DOHH2 (cell line): Measurements from ENCODE around the gene SCNM1.
A peak's percentile ranks its signal among the peaks of the same experiment; 100 is the strongest.

Experiments
- H3F3A ChIP-seq: fragments of 200-600 bp; sonication (generic), shearing (Covaris generic); 2 replicates; pipeline ENCODE4 v1.6.0; 2016; ENCODE audit warnings: antibody characterized with exemption, mild to moderate bottlenecking; ENCODE audit not compliant: control insufficient read depth, insufficient read depth
- H3K27ac ChIP-seq: fragments of 200-600 bp; sonication (generic); 2 replicates; pipeline ENCODE4 v1.5.1; 2014; ENCODE audit warnings: low read depth, mild to moderate bottlenecking, low read length, moderate library complexity
- H3K27me3 ChIP-seq: fragments of 200-600 bp; sonication (generic); 2 replicates; pipeline ENCODE4 v1.6.1; 2014; ENCODE audit warnings: mild to moderate bottlenecking, low read length, mixed read lengths; ENCODE audit not compliant: control insufficient read depth
- H3K36me3 ChIP-seq: fragments of 200-600 bp; sonication (generic); 2 replicates; pipeline ENCODE4 v1.6.1; 2014; ENCODE audit warnings: mild to moderate bottlenecking, low read length, moderate library complexity, mixed read lengths; ENCODE audit not compliant: control insufficient read depth
- H3K4me1 ChIP-seq: fragments of 200-600 bp; sonication (generic); 2 replicates; pipeline ENCODE4 v1.6.1; 2014; ENCODE audit warnings: mild to moderate bottlenecking, low read length, mixed read lengths; ENCODE audit not compliant: control insufficient read depth
- H3K4me2 ChIP-seq: fragments of 200-600 bp; sonication (generic); 2 replicates; pipeline ENCODE4 v1.6.0; 2014; ENCODE audit warnings: mild to moderate bottlenecking, low read length, moderate library complexity
- H3K4me3 ChIP-seq: fragments of 200-600 bp; sonication (generic); 2 replicates; pipeline ENCODE4 v1.5.1; 2014; ENCODE audit warnings: mild to moderate bottlenecking, low read length, mixed read lengths
- H3K79me2 ChIP-seq: fragments of 200-600 bp; sonication (generic); 2 replicates; pipeline ENCODE4 v1.6.1; 2014; ENCODE audit warnings: mild to moderate bottlenecking, low read length, mixed read lengths; ENCODE audit not compliant: control insufficient read depth
- H3K9me2 ChIP-seq: fragments of 200-600 bp; sonication (generic); replicated peaks from 2 replicates; pipeline ENCODE4 v1.6.1; 2014; ENCODE audit warnings: mild to moderate bottlenecking, low read length, mixed read lengths; ENCODE audit not compliant: control insufficient read depth
- H3K9me3 ChIP-seq: fragments of 200-600 bp; sonication (generic); 2 replicates; pipeline ENCODE4 v1.6.1; 2014; ENCODE audit warnings: antibody characterized with exemption, low read length, mixed read lengths; ENCODE audit not compliant: control insufficient read depth, insufficient read depth
- H4K20me1 ChIP-seq: fragments of 200-600 bp; sonication (generic); 2 replicates; pipeline ENCODE4 v1.6.0; 2014; ENCODE audit warnings: low read depth, mild to moderate bottlenecking, antibody characterized with exemption, low read length, moderate library complexity; ENCODE audit not compliant: control insufficient read depth, insufficient read depth
- EZH2phosphoT487 ChIP-seq: fragments of 200-600 bp; sonication (generic); IDR thresholded peaks from 2 replicates; pipeline ENCODE4 v1.6.1; 2017; ENCODE audit warnings: borderline replicate concordance, mild to moderate bottlenecking, antibody characterized with exemption, low read length, moderate library complexity, mixed read lengths
- TF ChIP-seq, protein P1 (sequence below): fragments of 200-600 bp; sonication (generic); IDR thresholded peaks from one replicate; pipeline ENCODE4 v1.5.1; 2014; ENCODE audit warnings: antibody characterized with exemption, mild to moderate bottlenecking, low read depth, low read length; ENCODE audit not compliant: poor library complexity, severe bottlenecking

The SCNM1 gene

DNA sequence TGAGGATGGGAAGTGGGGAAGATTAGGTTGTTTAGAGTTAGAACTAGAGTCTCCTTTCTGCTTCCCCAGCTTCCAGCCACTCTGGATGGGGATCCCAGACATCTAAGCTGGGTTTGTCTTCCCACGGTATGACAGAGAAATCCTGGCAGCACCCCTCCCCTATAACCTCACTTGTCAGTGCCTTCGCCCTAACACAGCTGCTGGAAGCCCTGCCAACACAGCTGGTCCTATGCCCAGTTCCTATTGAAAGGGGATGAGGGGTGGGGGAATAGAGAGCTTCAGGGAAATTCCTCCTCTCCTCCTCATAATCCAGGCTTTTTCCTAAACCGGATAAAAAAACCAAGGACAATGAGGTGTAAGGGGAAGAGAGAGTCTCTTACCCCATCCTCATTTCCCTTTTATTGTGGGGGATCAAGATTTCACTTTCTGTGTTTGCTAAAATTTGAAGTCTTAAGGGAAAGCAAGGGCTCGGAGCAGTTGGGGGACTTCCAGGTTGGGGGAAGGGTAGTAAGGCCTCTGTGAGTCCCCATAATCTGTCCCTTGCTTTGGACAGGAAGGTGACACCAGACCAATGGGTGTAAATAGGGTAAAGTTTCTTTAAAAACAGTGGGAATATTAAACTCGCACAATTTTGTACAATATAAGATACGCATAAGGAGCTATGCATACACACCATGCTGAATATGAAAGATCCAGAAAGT, 9.2 kb downstream of the SCNM1 start:
- Histone ChIP-seq H3K4me3 (no peak overlapping the region), H3K36me3 (peaks cover 60% of the 10 kb centered on the region), H3K4me2 (no peak overlapping the region), H3K9me3 (no peaks in the 10 kb centered on the region), H3K27ac (no peak overlapping the region), H3F3A (peaks cover 3% of the 10 kb centered on the region; the same call in 1 of the 2 replicates), H3K79me2 (no peaks in the 10 kb centered on the region), H4K20me1 (no peaks in the 10 kb centered on the region), H3K27me3 (no peaks in the 10 kb centered on the region), H3K9me2 (no peaks in the 10 kb centered on the region), H3K4me1 (no peaks in the 10 kb centered on the region)
- no peak for TF ChIP-seq EZH2phosphoT487
- TF ChIP-seq, protein P1, sequence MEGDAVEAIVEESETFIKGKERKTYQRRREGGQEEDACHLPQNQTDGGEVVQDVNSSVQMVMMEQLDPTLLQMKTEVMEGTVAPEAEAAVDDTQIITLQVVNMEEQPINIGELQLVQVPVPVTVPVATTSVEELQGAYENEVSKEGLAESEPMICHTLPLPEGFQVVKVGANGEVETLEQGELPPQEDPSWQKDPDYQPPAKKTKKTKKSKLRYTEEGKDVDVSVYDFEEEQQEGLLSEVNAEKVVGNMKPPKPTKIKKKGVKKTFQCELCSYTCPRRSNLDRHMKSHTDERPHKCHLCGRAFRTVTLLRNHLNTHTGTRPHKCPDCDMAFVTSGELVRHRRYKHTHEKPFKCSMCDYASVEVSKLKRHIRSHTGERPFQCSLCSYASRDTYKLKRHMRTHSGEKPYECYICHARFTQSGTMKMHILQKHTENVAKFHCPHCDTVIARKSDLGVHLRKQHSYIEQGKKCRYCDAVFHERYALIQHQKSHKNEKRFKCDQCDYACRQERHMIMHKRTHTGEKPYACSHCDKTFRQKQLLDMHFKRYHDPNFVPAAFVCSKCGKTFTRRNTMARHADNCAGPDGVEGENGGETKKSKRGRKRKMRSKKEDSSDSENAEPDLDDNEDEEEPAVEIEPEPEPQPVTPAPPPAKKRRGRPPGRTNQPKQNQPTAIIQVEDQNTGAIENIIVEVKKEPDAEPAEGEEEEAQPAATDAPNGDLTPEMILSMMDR: no peak

DNA sequence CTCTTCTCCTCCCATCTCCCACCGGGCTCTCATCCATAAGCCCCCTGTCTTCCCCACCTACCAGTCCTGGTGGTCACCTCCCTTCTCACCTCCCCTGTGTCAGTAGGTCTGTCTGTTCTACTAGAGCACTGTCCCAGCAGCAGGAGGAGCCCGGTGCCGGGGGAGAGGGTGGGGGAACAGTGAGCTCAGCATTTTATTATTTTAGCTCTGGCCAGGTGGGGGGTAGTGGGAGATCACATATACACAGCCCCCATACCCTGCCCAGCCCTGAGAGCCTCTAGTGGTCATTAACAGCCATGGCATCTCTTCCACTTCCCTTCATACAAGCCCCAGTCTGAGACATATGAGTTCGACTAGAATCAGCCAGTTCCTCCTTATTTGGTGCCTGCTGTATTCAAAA, 9.9 kb downstream of the SCNM1 start, which contains the start of gene TMOD4:
Gene TMOD4, minus strand, starts transcription at position 119 of the 400 bp plus-strand sequence. CDS start 1,106 bp downstream, outside the sequence.
- Histone ChIP-seq H3K4me2 (no peak within 1 kb of the TSS), H3K9me2 (no peaks in the 10 kb centered on the region), H3K4me3 (no peak within 1 kb of the TSS), H3K9me3 (no peaks in the 10 kb centered on the region), H4K20me1 (no peaks in the 10 kb centered on the region), H3K79me2 (no peaks in the 10 kb centered on the region), H3K36me3 (peaks cover 57% of the 10 kb centered on the region), H3F3A (peaks cover 3% of the 10 kb centered on the region; the same call in 1 of the 2 replicates), H3K27me3 (no peaks in the 10 kb centered on the region), H3K27ac (no peak within 1 kb of the TSS), H3K4me1 (no peaks in the 10 kb centered on the region)
- TF ChIP-seq, protein P1: peak; percentile 76
- TF ChIP-seq EZH2phosphoT487: no peak

DNA sequence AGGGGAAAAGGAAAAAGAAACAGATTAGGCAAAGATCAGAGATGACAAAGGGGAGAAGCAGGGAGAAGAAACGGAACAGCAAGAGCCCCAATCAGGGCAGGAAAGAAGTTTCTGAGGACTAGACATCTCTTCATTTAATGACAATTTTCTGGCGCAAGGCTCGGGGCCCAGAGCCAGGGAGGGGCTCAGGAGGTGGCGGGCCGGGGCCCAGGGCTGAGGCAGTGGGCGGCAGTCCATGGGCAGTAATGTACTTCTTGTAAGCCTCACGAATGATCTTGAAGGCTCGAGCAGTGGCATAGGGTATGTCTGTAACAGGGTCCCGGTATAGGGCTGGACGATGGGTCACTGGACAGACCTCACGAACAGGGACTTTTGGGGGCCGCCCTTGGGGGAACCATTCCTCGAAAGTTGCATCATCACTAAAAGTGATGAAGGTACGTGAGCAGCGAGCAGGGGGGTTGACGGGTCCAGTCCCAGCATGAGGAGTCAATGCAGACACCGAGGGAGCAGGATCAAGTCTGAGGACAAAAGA, 10.6 kb downstream of the SCNM1 start:
- H3K27ac ChIP-seq: no peak overlapping the region
- H3K9me2 ChIP-seq: no peaks in the 10 kb centered on the region
- no peaks in the 10 kb centered on the region for H3K4me1 ChIP-seq
- H3K4me3 ChIP-seq: no peak overlapping the region
- no peaks in the 10 kb centered on the region for H3K79me2 ChIP-seq
- H4K20me1 ChIP-seq: no peaks in the 10 kb centered on the region
- no peaks in the 10 kb centered on the region for H3K9me3 ChIP-seq
- peaks cover 57% of the 10 kb centered on the region for H3K36me3 ChIP-seq
- no peak overlapping the region for H3K4me2 ChIP-seq
- TF ChIP-seq EZH2phosphoT487: no peak
- TF ChIP-seq, protein P1: no peak
- H3F3A ChIP-seq: peaks cover 3% of the 10 kb centered on the region; the same call in 1 of the 2 replicates
- no peaks in the 10 kb centered on the region for H3K27me3 ChIP-seq
